ENCODE data around the gene ZNF865. TPM values are rescaled to one million over a fixed set of nuclear protein-coding genes. Genes with fewer than 3 reads are reported as not detected.

ZNF865 gene
- total and polyA plus RNA-seq, 2 donors (not counting 1 experiment from before 2014, with no cell fraction given): 11.3 to 22.7 TPM

- no peak overlapping the region for H3K27ac ChIP-seq (ENCODE audit: low read length in 2 of 2)
- H3K9me3 ChIP-seq (ENCODE audit: control extremely low read depth in 1 of 3, control insufficient read depth in 2 of 3, insufficient read depth in 1 of 3, low read length in 2 of 3): no peaks in the 10 kb centered on the region
- H3K79me2 ChIP-seq (ENCODE audit: control insufficient read depth, insufficient read depth, low read length): peaks cover 87% of the 10 kb centered on the region
- no peak overlapping the region for H2AFZ ChIP-seq (ENCODE audit: insufficient read depth, low read depth, low read length, poor library complexity, severe bottlenecking)
- no peak overlapping the region for H3K4me3 ChIP-seq (ENCODE audit: control extremely low read depth in 1 of 5, extremely low read depth in 1 of 5, insufficient read depth in 1 of 5, low read depth in 2 of 5, low read length in 4 of 5)
- TF ChIP-seq EZH2 (IDR thresholded peaks at IDR 0.05; ENCODE audit: borderline replicate concordance, insufficient read depth, low read depth, low read length, poor library complexity, severe bottlenecking): no peak
- TF ChIP-seq, protein P1, sequence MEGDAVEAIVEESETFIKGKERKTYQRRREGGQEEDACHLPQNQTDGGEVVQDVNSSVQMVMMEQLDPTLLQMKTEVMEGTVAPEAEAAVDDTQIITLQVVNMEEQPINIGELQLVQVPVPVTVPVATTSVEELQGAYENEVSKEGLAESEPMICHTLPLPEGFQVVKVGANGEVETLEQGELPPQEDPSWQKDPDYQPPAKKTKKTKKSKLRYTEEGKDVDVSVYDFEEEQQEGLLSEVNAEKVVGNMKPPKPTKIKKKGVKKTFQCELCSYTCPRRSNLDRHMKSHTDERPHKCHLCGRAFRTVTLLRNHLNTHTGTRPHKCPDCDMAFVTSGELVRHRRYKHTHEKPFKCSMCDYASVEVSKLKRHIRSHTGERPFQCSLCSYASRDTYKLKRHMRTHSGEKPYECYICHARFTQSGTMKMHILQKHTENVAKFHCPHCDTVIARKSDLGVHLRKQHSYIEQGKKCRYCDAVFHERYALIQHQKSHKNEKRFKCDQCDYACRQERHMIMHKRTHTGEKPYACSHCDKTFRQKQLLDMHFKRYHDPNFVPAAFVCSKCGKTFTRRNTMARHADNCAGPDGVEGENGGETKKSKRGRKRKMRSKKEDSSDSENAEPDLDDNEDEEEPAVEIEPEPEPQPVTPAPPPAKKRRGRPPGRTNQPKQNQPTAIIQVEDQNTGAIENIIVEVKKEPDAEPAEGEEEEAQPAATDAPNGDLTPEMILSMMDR (IDR thresholded peaks at IDR 0.05): no peak
- H3K36me3 ChIP-seq (replicated peaks in 1 of 2; ENCODE audit: control extremely low read depth in 1 of 2, control insufficient read depth in 1 of 2, extremely low read depth in 1 of 2, insufficient read depth in 2 of 2, low read length in 1 of 2): peaks cover 0 to 63% of the 10 kb centered on the region in 2 experiments
- H3K9me3 Mint-ChIP-seq (ENCODE audit: insufficient read depth): no peaks in the 10 kb centered on the region
- peaks cover 34 to 44% of the 10 kb centered on the region in 2 donors for H3K4me1 ChIP-seq (ENCODE audit: control insufficient read depth in 2 of 2, insufficient read depth in 2 of 2, low read length in 2 of 2)
- no peaks in the 10 kb centered on the region for H3K27me3 ChIP-seq (replicated peaks in 1 of 4; ENCODE audit: control extremely low read depth in 1 of 4, control insufficient read depth in 3 of 4, insufficient read depth in 4 of 4, low read length in 3 of 4)
- peak overlapping the region; percentile 87 for H3K4me2 ChIP-seq (replicated peaks; ENCODE audit: low read depth, low read length, poor library complexity, severe bottlenecking)
- peaks cover 52% of the 10 kb centered on the region for H3K4me1 Mint-ChIP-seq
- intact Hi-C loops (cut with micrococcal nuclease): no loop called here
- H3K4me3 Mint-ChIP-seq: no peak overlapping the region
- H4K20me1 ChIP-seq (ENCODE audit: control insufficient read depth, insufficient read depth, low read length, poor library complexity, severe bottlenecking): peaks cover 86% of the 10 kb centered on the region
- no peaks in the 10 kb centered on the region for H3K27me3 Mint-ChIP-seq
- H3K27ac Mint-ChIP-seq: no peak overlapping the region
- CTCF ChIA-PET: interaction anchor here (0.8 kb wide), 1 partner anchor 26 kb away, joined by 3 read pairs; no protein-coding TSS in a partner anchor
- POLR2A ChIA-PET: no interaction called here
- ATAC-seq (ENCODE audit: low read depth) (no peak), DNase-seq (no peak)
- 96% methylated on average over 34 of the region's 37 CpGs for WGBS (ENCODE audit: insufficient coverage)
- H3K9ac ChIP-seq (ENCODE audit: low read length): no peak overlapping the region
Measured at GRCh38 chr19:55658846-55659459, 53.5 kb downstream of the ZNF865 start.

DNA sequence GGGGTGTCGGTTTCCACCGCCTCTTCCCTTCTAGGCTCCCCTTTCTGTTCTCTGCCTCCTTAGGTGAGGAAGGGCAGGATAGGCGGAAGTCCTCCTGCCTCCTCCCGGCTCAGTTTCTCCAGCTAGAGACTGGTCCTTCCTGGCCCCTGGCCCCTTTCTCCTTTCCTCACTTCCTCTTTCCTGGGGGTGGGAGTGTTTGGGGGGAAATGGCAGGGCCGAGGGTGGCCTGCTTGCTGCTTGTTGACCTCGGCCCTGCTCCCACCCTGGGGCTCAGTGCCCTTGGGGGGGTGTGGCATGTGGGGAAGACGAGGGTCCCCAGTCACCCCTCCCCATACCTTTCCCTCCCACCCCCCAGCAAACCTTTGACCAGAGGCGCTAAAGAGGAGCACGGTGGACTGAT is 54.4 kb downstream of the ZNF865 start:
- Mint-ChIP-seq H3K27me3 (no peaks in the 10 kb centered on the region), H3K9me3 (ENCODE audit: insufficient read depth) (no peaks in the 10 kb centered on the region), H3K4me3 (no peak overlapping the region), H3K4me1 (peaks cover 52% of the 10 kb centered on the region), H3K27ac (no peak overlapping the region)
- H3K4me2 ChIP-seq (replicated peaks; ENCODE audit: low read depth, low read length, poor library complexity, severe bottlenecking): peak overlapping the region; percentile 18
- peak overlapping the region in 1 of 2 donors; percentile 30 for H3K27ac ChIP-seq (ENCODE audit: low read length in 2 of 2)
- WGBS (ENCODE audit: insufficient coverage): 91% methylated on average over 5 of the region's 9 CpGs
- peaks cover 0 to 71% of the 10 kb centered on the region in 2 experiments for H3K36me3 ChIP-seq (replicated peaks in 1 of 2; ENCODE audit: control extremely low read depth in 1 of 2, control insufficient read depth in 1 of 2, extremely low read depth in 1 of 2, insufficient read depth in 2 of 2, low read length in 1 of 2)
- peaks cover 96% of the 10 kb centered on the region for H3K79me2 ChIP-seq (ENCODE audit: control insufficient read depth, insufficient read depth, low read length)
- no peak for ATAC-seq (ENCODE audit: low read depth)
- peaks cover 94% of the 10 kb centered on the region for H4K20me1 ChIP-seq (ENCODE audit: control insufficient read depth, insufficient read depth, low read length, poor library complexity, severe bottlenecking)
- TF ChIP-seq EZH2 (IDR thresholded peaks at IDR 0.05; ENCODE audit: borderline replicate concordance, insufficient read depth, low read depth, low read length, poor library complexity, severe bottlenecking): no peak
- TF ChIP-seq, protein P1 (IDR thresholded peaks at IDR 0.05): no peak
- no peaks in the 10 kb centered on the region for H3K9me3 ChIP-seq (ENCODE audit: control extremely low read depth in 1 of 3, control insufficient read depth in 2 of 3, insufficient read depth in 1 of 3, low read length in 2 of 3)
- DNase-seq: no peak
- intact Hi-C loops (cut with micrococcal nuclease): no loop called here
- H2AFZ ChIP-seq (ENCODE audit: insufficient read depth, low read depth, low read length, poor library complexity, severe bottlenecking): no peak overlapping the region
- no peaks in the 10 kb centered on the region for H3K27me3 ChIP-seq (replicated peaks in 1 of 4; ENCODE audit: control extremely low read depth in 1 of 4, control insufficient read depth in 3 of 4, insufficient read depth in 4 of 4, low read length in 3 of 4)
- POLR2A ChIA-PET: no interaction called here
- H3K4me1 ChIP-seq (ENCODE audit: control insufficient read depth in 2 of 2, insufficient read depth in 2 of 2, low read length in 2 of 2): peaks cover 34 to 44% of the 10 kb centered on the region in 2 donors
- no peak overlapping the region for H3K9ac ChIP-seq (ENCODE audit: low read length)
- H3K4me3 ChIP-seq (ENCODE audit: control extremely low read depth in 1 of 5, extremely low read depth in 1 of 5, insufficient read depth in 1 of 5, low read depth in 2 of 5, low read length in 4 of 5): no peak overlapping the region
- CTCF ChIA-PET: no interaction called here
